SKM-1 (cell line): Measurements from ENCODE around the gene KRTAP6-1.

ENCODE experiments used
- DNase-seq: peaks from one replicate; lab custom pipeline; 2025; ENCODE audit not compliant: unreplicated experiment; lab: John Stamatoyannopoulos, UW

KRTAP6-1 gene

GRCh38 chr21:30579346-30579745 is 34.4 kb downstream of the KRTAP6-1 start:
- no peak for DNase-seq

DNA sequence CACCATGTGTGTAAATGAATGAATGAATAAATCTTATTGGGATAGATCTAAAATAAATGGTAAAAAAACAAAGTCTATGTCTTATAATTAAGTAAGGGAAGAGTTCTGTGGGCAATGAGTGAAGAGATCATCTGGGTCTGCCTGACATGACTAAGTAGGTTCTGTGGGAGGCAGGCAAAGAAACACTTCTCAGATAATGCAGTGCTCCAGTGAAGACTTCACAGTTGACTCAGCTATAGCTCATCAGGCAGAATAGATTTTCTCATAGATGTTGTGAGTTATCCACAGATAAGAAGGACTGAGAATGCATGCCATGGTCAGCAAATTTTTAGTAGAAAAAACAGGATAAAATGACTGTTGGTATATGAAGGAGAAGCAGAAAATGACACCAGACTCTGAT is 36.0 kb downstream of the KRTAP6-1 start:
- no peak for DNase-seq

DNA sequence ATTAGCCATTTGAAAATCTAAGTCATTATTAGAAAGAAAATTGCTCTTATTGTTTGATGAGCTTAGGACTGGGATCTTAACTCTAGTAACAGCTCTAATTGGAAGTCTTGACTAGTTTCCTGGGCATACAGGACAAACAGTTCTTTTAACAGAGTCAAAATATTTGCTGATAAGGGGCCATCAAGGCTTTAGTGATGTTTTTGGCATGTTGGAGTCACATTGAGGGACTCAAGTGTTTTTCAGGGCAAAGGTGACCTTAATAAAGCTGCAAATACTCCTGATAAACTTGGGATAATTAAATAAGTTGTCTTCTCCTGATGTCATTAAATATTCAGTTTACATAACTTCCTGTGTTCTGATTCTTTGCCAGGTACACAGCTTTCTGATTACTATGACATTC is 46.1 kb downstream of the KRTAP6-1 start:
- DNase-seq: no peak

- DNase-seq: no peak
Observed at GRCh38 chr21:30563630-30564029, 50.1 kb downstream of the KRTAP6-1 start.
